HepG2 (cell line): ENCODE data around the gene IGFBP6. TPM values are rescaled to one million over a fixed set of nuclear protein-coding genes. Genes with fewer than 3 reads are reported as not detected.

Source experiments
- ATM ChIP-seq: fragments of 450-650 bp; IDR thresholded peaks from 2 replicates; pipeline ENCODE4 v1.7.1; 2017; ENCODE audit warnings: mild to moderate bottlenecking, borderline replicate concordance
- BCLAF1 ChIP-seq: fragments of 450-650 bp; IDR thresholded peaks from 2 replicates; pipeline ENCODE4 v1.6.1; 2017; ENCODE audit warnings: mild to moderate bottlenecking
- GATA4 ChIP-seq: sonication (generic); IDR thresholded peaks from 2 replicates; pipeline ENCODE4 v1.6.1; 2016; ENCODE audit warnings: antibody characterized with exemption, low read depth, borderline replicate concordance
- IRF9 ChIP-seq: sonication (generic); formaldehyde crosslinking; IDR thresholded peaks from 2 replicates; pipeline ENCODE4 v1.8.0; 2022; ENCODE audit warnings: missing genetic modification reagents, mild to moderate bottlenecking, borderline replicate concordance
- KIAA2018 ChIP-seq: sonication (generic); formaldehyde crosslinking; IDR thresholded peaks from 2 replicates; pipeline ENCODE4 v1.5.0; 2020; ENCODE audit warnings: mild to moderate bottlenecking, missing genetic modification reagents, borderline replicate concordance
- MTA3 ChIP-seq: sonication (generic); formaldehyde crosslinking; IDR thresholded peaks from 2 replicates; pipeline ENCODE4 v1.4.0; 2020; ENCODE audit warnings: missing genetic modification reagents
- PBX3 ChIP-seq: sonication (generic); formaldehyde crosslinking; IDR thresholded peaks from 2 replicates; pipeline ENCODE4 v1.8.1; 2023; ENCODE audit warnings: missing genetic modification reagents, inconsistent platforms, borderline replicate concordance
- REXO4 ChIP-seq: sonication (generic); formaldehyde crosslinking; IDR thresholded peaks from 2 replicates; pipeline ENCODE4 v1.8.0; 2022; ENCODE audit warnings: missing genetic modification reagents, mild to moderate bottlenecking, borderline replicate concordance
- SP4 ChIP-seq: sonication (generic); formaldehyde crosslinking; IDR thresholded peaks from 2 replicates; pipeline ENCODE4 v1.8.1; 2023; ENCODE audit warnings: mild to moderate bottlenecking, missing genetic modification reagents
- TSC22D2 ChIP-seq: sonication (generic); formaldehyde crosslinking; IDR thresholded peaks from 2 replicates; pipeline ENCODE4 v1.5.1; 2020; ENCODE audit warnings: missing genetic modification reagents, mild to moderate bottlenecking, borderline replicate concordance
- ZFP82 ChIP-seq: sonication (generic); formaldehyde crosslinking; IDR thresholded peaks from 2 replicates; pipeline ENCODE4 v1.5.1; 2020; ENCODE audit warnings: mild to moderate bottlenecking, missing genetic modification reagents, borderline replicate concordance
- ZNF274 ChIP-seq: sonication (generic); formaldehyde crosslinking; IDR thresholded peaks from 2 replicates; pipeline ENCODE4 v1.5.1; 2020; ENCODE audit warnings: mild to moderate bottlenecking, missing genetic modification reagents
- ZNF432 ChIP-seq: sonication (generic); formaldehyde crosslinking; IDR thresholded peaks from 2 replicates; pipeline ENCODE4 v1.5.0; 2020; ENCODE audit warnings: missing genetic modification reagents, mild to moderate bottlenecking, borderline replicate concordance
- ZNF660 ChIP-seq: sonication (generic); formaldehyde crosslinking; IDR thresholded peaks from 2 replicates; pipeline ENCODE4 v1.5.1; 2020; ENCODE audit warnings: mild to moderate bottlenecking, low read depth, missing genetic modification reagents, borderline replicate concordance
- polyA plus RNA-seq, 8 experiments: library from polyadenylated mRNA; depleted of rRNA in 3 of 8; stranded (reverse) in 7 of 8; unstranded in 1 of 8; fragments of >200 nt; fragmentation: Illumina TruSeq in 4 of 8; extraction: Trizol in 4 of 8; gene quantifications; 2 replicates each; pipeline versions ENCODE4 v1.2.1 to v1.2.3, GENCODE V29; 2011 to 2016; ENCODE audit warnings: low read depth in 4 of 8, missing spikeins in 1 of 8, mixed read lengths in 1 of 8; ENCODE audit not compliant: insufficient read depth in 1 of 8
- total RNA-seq, 5 experiments: library from RNA; depleted of rRNA; stranded (reverse); fragments of >200 nt; fragmentation: Illumina TruSeq; extraction: Trizol; gene quantifications; 2 replicates each; pipeline ENCODE4 v1.2.3, GENCODE V29; 2016; ENCODE audit warnings: low read depth in 1 of 5

Gene IGFBP6
- total and polyA plus RNA-seq, 2 of the 13 experiments (the other 11 are each of a cell fraction or from before 2014, with no cell fraction given): 3.9 to 25.2 TPM

GRCh38 chr12:53099071-53099882, 1.8 kb downstream of the IGFBP6 start (continued):
- TF ChIP-seq IRF9 (CRISPR knock-in tag) (no peak), SP4 (CRISPR knock-in tag) (no peak), ZNF660 (CRISPR knock-in tag) (no peak), ZFP82 (CRISPR knock-in tag) (no peak), ZNF432 (CRISPR knock-in tag) (no peak), BCLAF1 (no peak), ZNF274 (CRISPR knock-in tag) (no peak), KIAA2018 (CRISPR knock-in tag) (no peak), ATM (no peak), REXO4 (no peak), GATA4 (no peak), TSC22D2 (CRISPR knock-in tag) (no peak), MTA3 (CRISPR knock-in tag) (no peak), PBX3 (CRISPR knock-in tag) (no peak)
